K562 (cell line): ENCODE data around the gene ZBTB20. TPM values are rescaled to one million over a fixed set of nuclear protein-coding genes. Genes with fewer than 3 reads are reported as not detected.

Experiments
- ATF7 ChIP-seq: fragments of 450-650 bp; IDR thresholded peaks from 2 replicates; pipeline ENCODE4 v1.7.1; 2014; ENCODE audit warnings: mild to moderate bottlenecking, moderate library complexity
- BDP1 ChIP-seq: IDR thresholded peaks from 3 replicates; pipeline ENCODE4 v1.6.1; 2011; ENCODE audit not compliant: insufficient read length, insufficient read depth
- HNRNPUL1 ChIP-seq: fragments of 200-400 bp; formaldehyde crosslinking; IDR thresholded peaks from 2 replicates; pipeline ENCODE4 v1.6.1; 2017; ENCODE audit warnings: low read length
- POLR2B ChIP-seq: fragments of 450-650 bp; IDR thresholded peaks from 2 replicates; pipeline ENCODE4 v1.6.1; 2018; ENCODE audit warnings: low read depth; ENCODE audit not compliant: partially characterized antibody
- SAFB ChIP-seq: fragments of 200-400 bp; formaldehyde crosslinking; IDR thresholded peaks from 2 replicates; pipeline ENCODE4 v1.6.1; 2017; ENCODE audit warnings: low read depth, low read length, borderline replicate concordance
- ZC3H4 ChIP-seq: sonication (generic); formaldehyde crosslinking; IDR thresholded peaks from 2 replicates; pipeline ENCODE4 v1.9.0; 2021; ENCODE audit warnings: missing genetic modification reagents, borderline replicate concordance
- ZZZ3 ChIP-seq: fragments of 450-650 bp; IDR thresholded peaks from 2 replicates; pipeline ENCODE4 v1.6.1; 2016; ENCODE audit warnings: antibody characterized with exemption, mild to moderate bottlenecking, moderate library complexity
- polyA plus RNA-seq, 8 experiments: library from polyadenylated mRNA; depleted of rRNA in 4 of 8; stranded (reverse) in 5 of 8; unstranded in 3 of 8; fragments of >200 nt; fragmentation: Nextera tagmentation in 2 of 8; fragmentation: Illumina TruSeq in 1 of 8; extraction: Ambion mirVana in 2 of 8; extraction: Trizol in 1 of 8; gene quantifications; 2 replicates each; pipeline versions ENCODE4 v1.2.1 to v1.2.3, GENCODE V29; 2011 to 2014; ENCODE audit warnings: inconsistent platforms in 1 of 8, missing spikeins in 1 of 8
- total RNA-seq, 7 experiments: library from RNA; depleted of rRNA in 6 of 7; stranded (reverse); fragments of >200 nt in 6 of 7; fragmentation: Illumina TruSeq in 2 of 7; extraction: Trizol in 2 of 7; gene quantifications; 2 replicates each; pipeline versions ENCODE4 v1.2.1 to v1.2.3, GENCODE V29; 2011 to 2021; ENCODE audit warnings: low replicate concordance in 1 of 7
- TF ChIP-seq, protein P1 (sequence below): fragments of 250-450 bp; sonication (Bioruptor Pico); IDR thresholded peaks from 2 replicates; pipeline ENCODE4 v1.4.0; 2020; ENCODE audit warnings: mild to moderate bottlenecking, moderate library complexity
- TF ChIP-seq, protein P2 (sequence below): fragments of 250-450 bp; sonication (Bioruptor Pico); IDR thresholded peaks from 2 replicates; pipeline ENCODE4 v1.4.0; 2020; ENCODE audit warnings: mild to moderate bottlenecking, moderate library complexity, borderline replicate concordance
- TF ChIP-seq, protein P3 (sequence below): fragments of 250-450 bp; sonication (Bioruptor Pico); IDR thresholded peaks from 2 replicates; pipeline ENCODE4 v1.8.0; 2021; ENCODE audit warnings: moderate library complexity, mild to moderate bottlenecking, inconsistent platforms
- TF ChIP-seq, protein P4 (sequence below): fragments of 250-450 bp; sonication (Bioruptor Pico); IDR thresholded peaks from 2 replicates; pipeline ENCODE4 v1.8.0; 2022; ENCODE audit warnings: inconsistent platforms, mild to moderate bottlenecking, moderate library complexity, borderline replicate concordance

ZBTB20 gene
- total and polyA plus RNA-seq, 9 of the 15 experiments (the other 6 are each of a cell fraction or from before 2014, with no cell fraction given) = 0.17 to 1.7 (median 0.45) TPM

DNA sequence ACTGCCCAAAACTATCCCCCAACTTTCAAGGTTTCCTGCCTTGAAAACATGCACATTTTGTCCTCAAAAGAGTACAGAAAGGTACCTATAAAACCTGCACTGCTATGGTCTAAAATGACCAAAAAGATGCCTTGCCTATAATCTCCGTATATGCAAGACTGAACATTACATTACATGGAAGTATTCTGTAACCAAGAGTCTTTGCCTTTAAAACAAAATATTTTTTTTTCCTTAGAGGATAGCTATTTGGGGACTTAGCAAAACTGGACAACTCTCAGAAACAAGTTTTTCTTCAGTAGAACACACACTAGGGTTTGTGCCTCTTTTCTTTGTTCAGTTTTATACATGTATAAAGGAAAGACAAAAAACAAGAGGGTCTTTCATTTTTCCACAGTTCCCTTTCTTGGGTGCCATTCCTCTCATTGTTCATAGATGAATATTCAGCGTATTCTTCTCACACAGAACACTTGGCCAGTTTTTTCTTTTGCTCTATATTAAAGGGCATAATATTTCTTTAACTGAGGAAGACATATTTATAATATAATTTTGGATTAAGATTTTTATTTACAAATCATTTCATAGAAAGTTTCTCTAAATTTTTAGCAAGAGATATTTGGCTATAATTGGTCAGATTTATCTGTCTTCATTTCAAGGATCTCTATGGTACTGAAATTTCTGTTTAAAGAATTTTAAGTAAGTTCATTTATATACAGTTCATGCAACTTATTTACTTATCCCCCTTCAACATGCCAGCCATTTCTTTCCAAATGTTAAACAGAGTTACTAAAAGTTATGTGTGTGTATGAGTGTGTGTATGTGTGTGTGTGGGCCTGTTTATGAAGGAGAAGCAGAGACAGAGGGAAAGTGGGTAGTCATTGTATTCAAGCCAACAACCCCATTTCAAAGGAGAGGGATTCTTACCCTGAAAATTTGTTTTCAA, 142.6 kb downstream of the ZBTB20 start (continued):
- no peak for TF ChIP-seq POLR2B
- TF ChIP-seq SAFB = no peak
- TF ChIP-seq, protein P1, sequence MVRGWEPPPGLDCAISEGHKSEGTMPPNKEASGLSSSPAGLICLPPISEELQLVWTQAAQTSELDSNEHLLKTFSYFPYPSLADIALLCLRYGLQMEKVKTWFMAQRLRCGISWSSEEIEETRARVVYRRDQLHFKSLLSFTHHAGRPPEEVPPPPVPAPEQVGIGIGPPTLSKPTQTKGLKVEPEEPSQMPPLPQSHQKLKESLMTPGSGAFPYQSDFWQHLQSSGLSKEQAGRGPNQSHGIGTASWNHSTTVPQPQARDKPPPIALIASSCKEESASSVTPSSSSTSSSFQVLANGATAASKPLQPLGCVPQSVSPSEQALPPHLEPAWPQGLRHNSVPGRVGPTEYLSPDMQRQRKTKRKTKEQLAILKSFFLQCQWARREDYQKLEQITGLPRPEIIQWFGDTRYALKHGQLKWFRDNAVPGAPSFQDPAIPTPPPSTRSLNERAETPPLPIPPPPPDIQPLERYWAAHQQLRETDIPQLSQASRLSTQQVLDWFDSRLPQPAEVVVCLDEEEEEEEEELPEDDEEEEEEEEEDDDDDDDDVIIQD (CRISPR knock-in tag) = no peak
- TF ChIP-seq, protein P2, sequence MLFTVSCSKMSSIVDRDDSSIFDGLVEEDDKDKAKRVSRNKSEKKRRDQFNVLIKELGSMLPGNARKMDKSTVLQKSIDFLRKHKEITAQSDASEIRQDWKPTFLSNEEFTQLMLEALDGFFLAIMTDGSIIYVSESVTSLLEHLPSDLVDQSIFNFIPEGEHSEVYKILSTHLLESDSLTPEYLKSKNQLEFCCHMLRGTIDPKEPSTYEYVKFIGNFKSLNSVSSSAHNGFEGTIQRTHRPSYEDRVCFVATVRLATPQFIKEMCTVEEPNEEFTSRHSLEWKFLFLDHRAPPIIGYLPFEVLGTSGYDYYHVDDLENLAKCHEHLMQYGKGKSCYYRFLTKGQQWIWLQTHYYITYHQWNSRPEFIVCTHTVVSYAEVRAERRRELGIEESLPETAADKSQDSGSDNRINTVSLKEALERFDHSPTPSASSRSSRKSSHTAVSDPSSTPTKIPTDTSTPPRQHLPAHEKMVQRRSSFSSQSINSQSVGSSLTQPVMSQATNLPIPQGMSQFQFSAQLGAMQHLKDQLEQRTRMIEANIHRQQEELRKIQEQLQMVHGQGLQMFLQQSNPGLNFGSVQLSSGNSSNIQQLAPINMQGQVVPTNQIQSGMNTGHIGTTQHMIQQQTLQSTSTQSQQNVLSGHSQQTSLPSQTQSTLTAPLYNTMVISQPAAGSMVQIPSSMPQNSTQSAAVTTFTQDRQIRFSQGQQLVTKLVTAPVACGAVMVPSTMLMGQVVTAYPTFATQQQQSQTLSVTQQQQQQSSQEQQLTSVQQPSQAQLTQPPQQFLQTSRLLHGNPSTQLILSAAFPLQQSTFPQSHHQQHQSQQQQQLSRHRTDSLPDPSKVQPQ (CRISPR knock-in tag) = no peak
- no peak for TF ChIP-seq ATF7
- no peak for TF ChIP-seq HNRNPUL1
- TF ChIP-seq BDP1 = no peak
- TF ChIP-seq, protein P3, sequence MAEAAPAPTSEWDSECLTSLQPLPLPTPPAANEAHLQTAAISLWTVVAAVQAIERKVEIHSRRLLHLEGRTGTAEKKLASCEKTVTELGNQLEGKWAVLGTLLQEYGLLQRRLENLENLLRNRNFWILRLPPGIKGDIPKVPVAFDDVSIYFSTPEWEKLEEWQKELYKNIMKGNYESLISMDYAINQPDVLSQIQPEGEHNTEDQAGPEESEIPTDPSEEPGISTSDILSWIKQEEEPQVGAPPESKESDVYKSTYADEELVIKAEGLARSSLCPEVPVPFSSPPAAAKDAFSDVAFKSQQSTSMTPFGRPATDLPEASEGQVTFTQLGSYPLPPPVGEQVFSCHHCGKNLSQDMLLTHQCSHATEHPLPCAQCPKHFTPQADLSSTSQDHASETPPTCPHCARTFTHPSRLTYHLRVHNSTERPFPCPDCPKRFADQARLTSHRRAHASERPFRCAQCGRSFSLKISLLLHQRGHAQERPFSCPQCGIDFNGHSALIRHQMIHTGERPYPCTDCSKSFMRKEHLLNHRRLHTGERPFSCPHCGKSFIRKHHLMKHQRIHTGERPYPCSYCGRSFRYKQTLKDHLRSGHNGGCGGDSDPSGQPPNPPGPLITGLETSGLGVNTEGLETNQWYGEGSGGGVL (CRISPR knock-in tag) = no peak
- TF ChIP-seq, protein P4, sequence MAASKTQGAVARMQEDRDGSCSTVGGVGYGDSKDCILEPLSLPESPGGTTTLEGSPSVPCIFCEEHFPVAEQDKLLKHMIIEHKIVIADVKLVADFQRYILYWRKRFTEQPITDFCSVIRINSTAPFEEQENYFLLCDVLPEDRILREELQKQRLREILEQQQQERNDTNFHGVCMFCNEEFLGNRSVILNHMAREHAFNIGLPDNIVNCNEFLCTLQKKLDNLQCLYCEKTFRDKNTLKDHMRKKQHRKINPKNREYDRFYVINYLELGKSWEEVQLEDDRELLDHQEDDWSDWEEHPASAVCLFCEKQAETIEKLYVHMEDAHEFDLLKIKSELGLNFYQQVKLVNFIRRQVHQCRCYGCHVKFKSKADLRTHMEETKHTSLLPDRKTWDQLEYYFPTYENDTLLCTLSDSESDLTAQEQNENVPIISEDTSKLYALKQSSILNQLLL (CRISPR knock-in tag) = no peak
- TF ChIP-seq ZZZ3 = no peak
- TF ChIP-seq ZC3H4 = no peak
- TF ChIP-seq, all 486 proteins: peak for 0
